ENCODE data around the gene PLBD2.

The PLBD2 gene

DNA sequence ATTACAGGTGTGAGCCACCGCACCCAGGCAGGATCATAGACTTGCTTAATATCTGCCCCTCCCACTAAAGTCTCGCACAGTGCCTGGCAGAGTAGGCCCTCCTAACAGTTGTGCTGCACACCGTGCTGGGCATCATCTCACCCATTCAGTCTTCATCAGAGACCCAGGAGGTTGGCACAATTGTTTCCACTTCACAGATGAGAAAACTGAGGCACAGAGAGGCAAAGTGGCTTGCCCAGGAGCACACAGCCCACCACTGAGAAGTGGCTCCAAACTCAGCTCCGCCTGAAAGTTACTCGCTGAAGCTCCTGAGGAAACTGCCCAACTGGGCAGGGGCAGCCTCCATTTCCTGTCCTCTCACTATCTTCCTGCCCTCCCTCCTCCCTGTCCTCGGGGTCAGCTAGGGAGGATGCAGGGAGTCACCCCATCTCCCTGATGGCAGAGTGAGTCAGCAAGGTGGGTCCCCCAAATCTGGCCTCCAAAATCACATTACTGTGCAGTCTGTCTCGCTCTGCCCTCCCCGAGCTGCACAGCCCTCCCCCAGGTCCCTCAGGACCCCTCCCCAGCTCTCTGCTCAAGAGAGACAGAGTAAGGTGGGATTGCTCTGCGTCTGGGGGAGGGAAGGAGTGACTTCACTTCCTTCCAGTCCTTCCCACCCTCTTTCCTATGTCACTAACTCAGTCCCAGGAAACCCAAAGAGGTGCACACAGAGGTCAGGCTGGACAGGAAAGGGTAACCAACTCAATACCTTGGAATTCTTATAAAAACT lies 29.2 kb upstream of the PLBD2 start:
- TF ChIP-seq, protein P1, sequence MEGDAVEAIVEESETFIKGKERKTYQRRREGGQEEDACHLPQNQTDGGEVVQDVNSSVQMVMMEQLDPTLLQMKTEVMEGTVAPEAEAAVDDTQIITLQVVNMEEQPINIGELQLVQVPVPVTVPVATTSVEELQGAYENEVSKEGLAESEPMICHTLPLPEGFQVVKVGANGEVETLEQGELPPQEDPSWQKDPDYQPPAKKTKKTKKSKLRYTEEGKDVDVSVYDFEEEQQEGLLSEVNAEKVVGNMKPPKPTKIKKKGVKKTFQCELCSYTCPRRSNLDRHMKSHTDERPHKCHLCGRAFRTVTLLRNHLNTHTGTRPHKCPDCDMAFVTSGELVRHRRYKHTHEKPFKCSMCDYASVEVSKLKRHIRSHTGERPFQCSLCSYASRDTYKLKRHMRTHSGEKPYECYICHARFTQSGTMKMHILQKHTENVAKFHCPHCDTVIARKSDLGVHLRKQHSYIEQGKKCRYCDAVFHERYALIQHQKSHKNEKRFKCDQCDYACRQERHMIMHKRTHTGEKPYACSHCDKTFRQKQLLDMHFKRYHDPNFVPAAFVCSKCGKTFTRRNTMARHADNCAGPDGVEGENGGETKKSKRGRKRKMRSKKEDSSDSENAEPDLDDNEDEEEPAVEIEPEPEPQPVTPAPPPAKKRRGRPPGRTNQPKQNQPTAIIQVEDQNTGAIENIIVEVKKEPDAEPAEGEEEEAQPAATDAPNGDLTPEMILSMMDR (IDR thresholded peaks at IDR 0.05; ENCODE audit: low read depth, low read length) = no peak
- H3K4me3 ChIP-seq (ENCODE audit: low read depth, low read length) = no peak overlapping the region

DNA sequence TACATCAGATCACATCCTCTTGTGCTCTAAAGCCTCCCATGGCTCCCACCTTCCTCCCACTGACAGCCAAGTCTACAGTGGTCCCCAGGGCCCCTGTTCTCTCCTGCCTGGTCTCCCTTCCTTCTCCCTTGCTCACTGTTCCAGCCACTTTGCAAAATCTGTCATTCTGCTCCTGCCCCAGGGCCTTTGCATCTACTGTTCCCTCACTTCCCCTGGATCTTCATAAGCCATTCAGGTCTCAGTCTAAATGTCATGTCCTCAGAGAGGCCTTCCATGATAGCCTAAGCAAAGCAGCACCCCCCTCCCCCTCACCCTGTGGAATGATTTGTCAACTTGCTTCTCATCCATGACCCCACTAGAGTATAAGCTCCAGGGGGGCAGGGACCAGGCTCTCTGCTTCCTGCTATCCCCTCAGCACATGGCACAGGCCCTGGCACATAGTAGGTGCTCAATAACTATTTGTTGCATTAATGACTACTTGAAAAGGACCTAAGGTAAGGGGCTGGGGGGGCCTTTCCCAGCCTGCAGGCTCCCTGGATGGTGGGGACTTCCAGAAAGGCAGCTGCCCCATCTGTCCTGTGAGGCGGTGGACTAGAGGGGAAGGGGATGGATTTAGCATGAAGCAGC lies 28.5 kb upstream of the PLBD2 start:
- TF ChIP-seq, protein P1 (IDR thresholded peaks at IDR 0.05; ENCODE audit: low read depth, low read length) = no peak
- no peak overlapping the region for H3K4me3 ChIP-seq (ENCODE audit: low read depth, low read length)

DNA sequence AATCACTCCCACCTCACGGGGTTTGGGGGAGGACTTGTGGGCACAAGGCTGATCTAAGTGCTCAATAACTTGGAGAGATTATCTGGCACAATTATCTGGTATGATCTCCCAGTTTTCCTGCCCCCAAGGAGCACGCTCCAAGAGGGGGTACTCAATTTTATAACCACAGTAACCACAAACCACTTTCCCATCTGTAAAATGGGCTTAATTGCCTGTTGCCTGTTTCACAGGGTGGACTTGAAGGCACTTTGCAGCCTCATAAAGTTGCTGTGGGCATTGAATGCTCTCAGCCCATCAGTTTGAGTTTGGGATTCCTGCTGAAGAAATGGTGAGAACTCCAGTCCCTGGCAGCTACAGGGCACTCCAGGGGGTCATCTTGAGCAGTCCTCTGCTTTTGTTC lies 27.9 kb upstream of the PLBD2 start:
- TF ChIP-seq, protein P1 (IDR thresholded peaks at IDR 0.05; ENCODE audit: low read depth, low read length) = no peak

DNA sequence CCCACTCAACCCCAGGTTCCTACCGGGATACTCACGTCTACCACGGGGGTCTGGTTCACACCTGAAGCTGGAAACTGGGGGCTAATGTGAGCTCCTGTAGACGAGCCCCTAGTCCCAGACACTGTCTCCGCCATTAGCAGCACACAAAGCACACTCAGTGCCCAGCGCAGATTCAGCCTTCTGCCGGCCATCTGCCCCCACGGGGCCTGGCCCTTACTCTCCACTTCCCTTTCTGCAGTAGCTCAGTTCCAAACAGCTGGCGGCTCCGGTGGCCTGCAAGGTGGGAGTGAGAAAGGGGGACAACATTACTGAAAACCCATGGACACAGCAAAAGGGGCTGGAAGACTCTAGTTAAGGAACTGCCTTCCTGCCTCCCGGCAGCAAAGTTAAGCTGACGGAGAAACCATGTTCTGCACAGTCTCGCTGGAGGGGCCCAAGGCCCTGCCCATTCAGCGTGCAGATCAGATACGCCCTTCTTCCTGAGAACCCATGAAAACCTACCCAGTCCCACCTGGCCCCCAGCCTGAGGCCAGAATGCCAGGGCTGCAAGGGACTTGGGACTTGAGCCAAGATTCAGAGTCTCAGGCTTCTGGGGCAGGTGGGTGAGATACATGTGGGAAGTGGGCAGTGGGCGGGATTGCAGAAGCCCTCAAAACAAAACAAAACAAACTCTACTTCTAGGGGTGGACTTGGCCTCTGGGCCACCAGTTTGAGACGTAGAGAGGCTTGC lies 25.5 kb upstream of the PLBD2 start:
- TF ChIP-seq, protein P1 (IDR thresholded peaks at IDR 0.05; ENCODE audit: low read depth, low read length) = no peak
- no peak overlapping the region for H3K4me3 ChIP-seq (ENCODE audit: low read depth, low read length)

More for the DNA sequence above, 27.9 kb upstream of the PLBD2 start:
- H3K4me3 ChIP-seq (ENCODE audit: low read depth, low read length) = no peak overlapping the region

DNA sequence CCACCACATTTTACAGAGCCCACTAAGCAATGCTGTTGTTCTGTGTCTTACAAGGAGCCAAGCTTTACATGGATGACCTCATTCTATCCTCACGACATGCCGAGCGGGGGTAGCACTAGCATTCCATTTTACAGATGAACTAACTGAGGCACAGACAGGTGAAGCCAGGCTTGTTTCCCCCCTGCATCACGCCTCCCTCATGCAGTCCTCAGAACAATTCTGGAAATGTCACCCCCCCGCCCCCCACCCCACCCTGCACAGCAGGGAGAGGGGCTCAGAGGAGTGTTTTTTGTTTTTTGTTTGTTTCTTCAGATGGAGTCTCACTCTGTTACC lies 25.0 kb upstream of the PLBD2 start:
- H3K4me3 ChIP-seq (ENCODE audit: low read depth, low read length) = no peak overlapping the region

DNA sequence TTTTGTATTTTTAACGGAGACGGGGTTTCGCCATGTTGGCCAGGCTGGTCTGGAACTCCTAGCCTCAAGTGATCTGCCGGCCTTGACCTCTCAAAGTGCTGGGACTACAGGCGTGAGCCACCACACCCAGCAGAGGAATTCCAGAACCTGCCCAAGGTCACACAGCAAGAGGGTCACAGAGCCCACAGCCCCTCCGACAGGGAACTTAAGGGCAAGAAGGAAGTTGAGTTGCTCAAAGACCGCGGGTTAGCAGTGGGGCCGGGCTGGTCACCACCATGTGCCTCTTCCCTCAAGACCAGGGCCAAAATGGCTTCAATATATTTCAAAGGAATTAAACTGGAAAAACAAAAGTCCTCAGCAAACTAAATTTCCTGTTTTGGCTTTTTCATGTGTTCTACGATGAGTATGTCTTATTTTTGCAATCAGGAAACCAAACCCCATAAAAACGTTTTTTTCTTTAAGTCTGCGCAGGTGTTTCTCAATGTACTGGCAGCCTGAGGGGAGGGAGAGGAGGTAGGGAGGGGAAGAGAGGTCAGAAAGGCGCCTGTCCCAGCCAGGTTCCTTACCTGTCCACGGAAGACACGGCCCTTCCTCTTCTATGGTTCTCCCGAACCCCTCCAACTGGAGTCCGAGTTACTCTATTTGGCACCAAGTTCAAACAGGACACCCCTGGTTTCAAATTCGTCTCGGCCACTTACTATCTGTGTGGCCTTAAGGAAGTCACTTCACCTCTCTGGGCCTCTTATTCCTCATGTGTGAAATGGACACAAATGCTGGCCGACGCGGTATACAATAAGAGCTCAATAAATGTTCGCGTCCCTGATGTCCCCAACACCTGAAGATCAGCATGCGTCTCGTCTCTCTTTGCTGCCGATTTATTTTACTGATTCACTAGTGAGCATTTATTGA lies 24.3 kb upstream of the PLBD2 start:
- peak overlapping the region; percentile 70 for H3K4me3 ChIP-seq (ENCODE audit: low read depth, low read length)
- TF ChIP-seq, protein P1 (IDR thresholded peaks at IDR 0.05; ENCODE audit: low read depth, low read length) = no peak

More for the DNA sequence above, 25.0 kb upstream of the PLBD2 start:
- TF ChIP-seq, protein P1 (IDR thresholded peaks at IDR 0.05; ENCODE audit: low read depth, low read length) = no peak
